Nucleus accumbens (tissue), 56 donors: ENCODE results near the gene RNF121.
"Not testable (repeated sequence)": the region's sequence is repeated elsewhere in the genome, so short reads cannot be mapped to it uniquely, and the experiment has no call there.

Experiments
- DNase-seq, 56 donors: peaks; one replicate each; lab custom pipeline; 2025; lab: John Stamatoyannopoulos, UW

Gene RNF121

GRCh38 chr11:71928737-71929443 lies at the start of gene RNF121:
Gene RNF121, plus strand, starts transcription at chr11:71929046. Its CDS starts 16 bp downstream, at chr11:71929062.
- peak; percentile 82 to 99 (median 95) for DNase-seq

- not testable (repeated sequence) for DNase-seq
Observed at GRCh38 chr11:71885806-71886205, 43.0 kb upstream of the RNF121 start.

GRCh38 chr11:71888335-71889010 lies 40.4 kb upstream of the RNF121 start:
- not testable (repeated sequence) for DNase-seq

DNA sequence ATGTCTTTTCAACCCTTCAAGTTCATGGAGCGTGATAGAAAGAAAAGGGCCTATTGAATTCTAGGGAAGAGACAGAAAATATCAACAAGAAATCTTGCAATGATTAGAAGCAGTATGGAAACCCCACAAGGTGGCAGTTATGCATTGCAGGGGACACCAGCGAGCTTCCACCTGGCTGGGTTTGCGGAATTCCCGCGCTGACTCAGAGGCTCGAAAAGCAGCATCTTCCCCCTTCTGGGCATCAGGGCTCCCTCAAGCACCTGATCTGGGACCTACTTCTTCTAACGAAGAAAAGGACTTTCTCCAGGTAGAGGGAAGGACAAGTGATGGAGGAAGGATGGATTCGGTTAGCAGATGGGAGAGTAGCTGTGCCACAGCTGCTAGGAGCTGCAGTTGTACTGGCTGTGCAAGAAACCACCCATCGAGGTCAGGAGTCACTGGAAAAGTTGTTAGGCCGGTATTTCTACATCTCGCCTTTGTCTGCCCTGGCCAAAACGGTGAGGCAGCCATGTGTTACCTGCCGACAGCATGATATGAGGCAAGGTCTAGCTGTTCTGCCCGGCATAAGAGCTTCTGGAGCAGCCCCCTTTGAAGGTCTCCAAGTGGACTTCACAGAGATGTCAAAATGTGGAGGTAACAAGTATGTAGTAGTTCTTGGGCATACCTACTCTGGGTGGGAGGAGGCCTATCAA lies 39.5 kb upstream of the RNF121 start:
- DNase-seq: not testable (repeated sequence)

DNA sequence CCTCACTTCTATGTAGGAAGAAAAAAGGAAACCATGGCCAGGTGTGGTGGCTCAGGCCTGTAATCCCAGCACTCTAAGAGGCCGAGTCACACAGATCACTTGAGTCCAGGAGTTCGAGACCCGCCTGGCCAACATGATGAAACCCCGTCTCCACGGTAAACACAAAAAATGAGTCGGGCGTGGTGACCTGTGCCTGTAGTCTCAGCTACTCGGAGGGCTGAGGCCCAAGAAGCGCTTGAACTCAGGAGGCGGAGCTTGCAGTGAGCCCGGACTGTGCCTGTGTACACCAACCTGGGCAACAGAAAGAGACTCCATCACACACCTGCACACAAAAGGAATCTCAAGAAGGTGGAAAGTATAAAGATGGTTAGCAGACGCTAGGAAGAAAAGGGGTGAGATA lies 32.9 kb upstream of the RNF121 start:
- DNase-seq: no peak

DNA sequence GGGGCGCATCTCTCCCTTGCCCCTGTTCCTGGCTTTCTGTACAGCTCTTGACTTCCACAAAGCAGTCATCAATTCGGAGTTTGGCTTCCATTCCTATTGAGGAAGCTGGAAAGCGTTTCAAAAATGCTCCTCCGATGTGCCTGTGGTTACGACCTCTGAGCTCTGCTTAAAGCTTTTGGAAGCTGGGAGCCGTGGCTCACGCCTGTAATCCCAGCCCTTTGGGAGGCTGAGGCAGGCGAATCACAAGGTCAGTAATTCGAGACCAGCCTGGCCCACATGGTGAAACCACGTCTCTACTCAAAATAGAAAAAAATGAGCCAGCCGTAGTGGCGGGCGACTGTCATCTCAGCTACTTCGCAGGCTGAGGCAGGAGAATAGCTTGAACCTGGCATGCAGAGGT lies 27.7 kb upstream of the RNF121 start:
- DNase-seq: not testable (repeated sequence)

DNA sequence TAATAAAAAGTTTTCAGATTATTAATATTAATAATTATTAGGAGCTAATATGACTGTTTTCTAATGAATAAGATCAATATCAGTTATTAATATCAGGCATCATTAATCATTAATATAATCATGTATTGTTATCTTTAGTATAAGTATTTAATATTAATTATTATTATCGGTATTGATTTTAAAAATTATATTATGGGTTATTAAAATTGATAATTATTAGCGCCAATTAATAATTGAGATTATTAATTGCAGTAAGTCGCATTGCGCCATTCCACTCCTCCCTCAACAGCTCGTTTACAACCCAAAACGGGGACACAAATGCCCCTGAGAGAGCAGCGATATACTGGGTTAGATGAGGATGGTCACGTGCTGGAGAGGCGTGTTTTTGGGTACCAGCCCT lies 20.6 kb upstream of the RNF121 start:
- DNase-seq: no peak

- not testable (repeated sequence) for DNase-seq
Observed at GRCh38 chr11:71910775-71911174, 18.1 kb upstream of the RNF121 start.

DNA sequence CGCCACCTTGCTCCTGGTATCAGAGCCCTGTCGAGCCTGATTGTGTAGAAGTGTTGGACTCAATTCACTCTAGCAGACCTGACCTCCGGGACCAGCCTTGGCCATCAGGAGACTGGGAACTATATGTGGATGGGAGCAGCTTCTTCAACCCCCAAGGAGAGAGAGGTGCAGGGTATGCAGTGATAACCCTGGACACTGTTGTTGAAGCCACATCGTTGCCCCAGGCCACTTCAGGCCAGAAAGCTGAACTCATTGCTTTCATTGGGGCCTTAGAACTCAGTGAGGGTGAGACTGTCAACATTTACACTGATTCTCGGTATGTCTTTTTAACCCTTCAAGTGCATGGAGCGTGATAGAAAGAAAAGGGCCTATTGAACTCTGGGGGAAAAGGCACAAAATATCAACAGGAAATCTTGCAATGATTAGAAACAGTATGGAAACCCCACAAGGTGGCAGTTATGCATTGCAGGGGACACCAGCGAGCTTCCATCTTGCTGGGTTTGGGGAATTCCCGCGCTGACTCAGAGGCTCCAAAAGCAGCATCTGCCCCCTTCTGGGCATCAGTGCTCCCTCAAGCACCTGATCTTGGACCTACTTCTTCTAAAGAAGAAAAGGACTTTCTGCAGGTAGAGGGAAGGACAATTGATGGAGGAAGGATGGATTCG lies 17.4 kb upstream of the RNF121 start:
- not testable (repeated sequence) for DNase-seq

DNA sequence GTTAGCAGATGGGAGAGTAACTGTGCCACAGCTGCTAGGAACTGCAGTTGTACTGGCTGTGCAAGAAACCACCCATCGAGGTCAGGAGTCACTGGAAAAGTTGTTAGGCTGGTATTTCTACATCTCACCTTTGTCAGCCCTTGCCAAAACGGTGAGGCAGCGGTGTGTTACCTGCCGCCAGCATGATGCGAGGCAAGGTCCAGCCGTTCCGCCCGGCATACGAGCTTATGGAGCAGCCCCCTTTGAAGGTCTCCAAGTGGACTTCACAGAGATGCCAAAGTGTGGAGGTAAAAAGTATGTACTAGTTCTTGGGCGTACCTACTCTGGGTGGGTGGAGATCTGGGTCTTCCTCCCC lies 16.9 kb upstream of the RNF121 start:
- DNase-seq: not testable (repeated sequence)

DNA sequence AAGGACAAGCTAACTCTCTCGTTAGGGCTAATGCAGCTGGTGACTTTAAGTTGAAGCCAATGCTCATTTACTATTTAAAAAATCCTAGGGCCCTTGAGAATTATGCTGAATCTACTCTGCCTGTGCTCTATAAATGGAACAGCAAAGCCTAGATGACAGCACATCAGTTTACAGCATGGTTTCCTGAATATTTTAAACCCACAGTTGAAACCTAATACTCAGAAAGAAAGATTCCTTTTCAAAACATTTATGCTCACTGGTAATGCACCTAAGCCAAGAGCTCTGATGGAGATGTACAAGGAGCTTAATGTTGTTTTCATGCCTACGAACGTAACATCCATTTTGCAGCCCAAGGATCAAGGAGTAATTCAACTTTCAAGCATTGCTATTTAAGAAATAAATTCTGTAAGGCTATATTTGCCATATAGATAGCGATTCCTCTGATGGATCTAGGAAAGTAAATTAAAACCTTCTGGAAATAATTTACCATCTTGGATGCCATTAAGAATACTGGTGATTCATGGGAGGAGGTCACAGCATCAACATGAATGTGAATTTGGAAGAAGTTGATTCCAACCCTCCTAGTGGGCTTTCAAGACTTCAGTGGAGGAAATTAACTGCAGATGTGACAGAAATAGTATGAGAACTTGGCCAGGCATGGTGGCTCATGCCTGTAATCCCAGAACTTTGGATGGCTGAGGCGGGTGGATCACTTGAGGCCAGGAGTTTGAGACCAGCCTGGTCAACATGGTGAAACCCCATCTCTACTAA lies 14.9 kb upstream of the RNF121 start:
- DNase-seq: no peak

GRCh38 chr11:71914617-71915189 lies 14.1 kb upstream of the RNF121 start:
- DNase-seq: no peak

DNA sequence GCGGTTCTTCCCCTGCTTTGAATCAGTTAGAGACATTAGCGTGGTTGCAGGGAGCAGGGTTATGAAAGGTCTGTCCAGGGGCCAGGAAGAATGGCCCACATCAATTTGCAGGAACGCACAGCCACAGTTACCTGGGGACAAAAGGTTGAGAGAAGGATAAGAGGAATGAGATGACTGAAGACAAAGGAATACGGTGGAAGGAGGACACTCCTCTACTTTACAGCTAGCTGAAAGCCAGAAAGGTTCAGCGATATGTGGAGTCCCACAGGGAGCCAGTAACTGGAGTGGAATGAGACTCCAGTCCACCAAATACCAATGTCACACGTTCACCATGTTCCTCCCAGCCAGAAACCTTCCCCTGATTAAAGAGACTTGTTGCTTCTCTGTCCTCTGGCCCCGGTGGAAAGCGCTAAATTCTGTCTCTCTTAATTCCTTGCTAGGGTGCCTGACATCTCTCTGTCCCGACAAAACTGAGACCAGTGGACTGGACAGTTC lies 11.2 kb upstream of the RNF121 start:
- no peak for DNase-seq

DNA sequence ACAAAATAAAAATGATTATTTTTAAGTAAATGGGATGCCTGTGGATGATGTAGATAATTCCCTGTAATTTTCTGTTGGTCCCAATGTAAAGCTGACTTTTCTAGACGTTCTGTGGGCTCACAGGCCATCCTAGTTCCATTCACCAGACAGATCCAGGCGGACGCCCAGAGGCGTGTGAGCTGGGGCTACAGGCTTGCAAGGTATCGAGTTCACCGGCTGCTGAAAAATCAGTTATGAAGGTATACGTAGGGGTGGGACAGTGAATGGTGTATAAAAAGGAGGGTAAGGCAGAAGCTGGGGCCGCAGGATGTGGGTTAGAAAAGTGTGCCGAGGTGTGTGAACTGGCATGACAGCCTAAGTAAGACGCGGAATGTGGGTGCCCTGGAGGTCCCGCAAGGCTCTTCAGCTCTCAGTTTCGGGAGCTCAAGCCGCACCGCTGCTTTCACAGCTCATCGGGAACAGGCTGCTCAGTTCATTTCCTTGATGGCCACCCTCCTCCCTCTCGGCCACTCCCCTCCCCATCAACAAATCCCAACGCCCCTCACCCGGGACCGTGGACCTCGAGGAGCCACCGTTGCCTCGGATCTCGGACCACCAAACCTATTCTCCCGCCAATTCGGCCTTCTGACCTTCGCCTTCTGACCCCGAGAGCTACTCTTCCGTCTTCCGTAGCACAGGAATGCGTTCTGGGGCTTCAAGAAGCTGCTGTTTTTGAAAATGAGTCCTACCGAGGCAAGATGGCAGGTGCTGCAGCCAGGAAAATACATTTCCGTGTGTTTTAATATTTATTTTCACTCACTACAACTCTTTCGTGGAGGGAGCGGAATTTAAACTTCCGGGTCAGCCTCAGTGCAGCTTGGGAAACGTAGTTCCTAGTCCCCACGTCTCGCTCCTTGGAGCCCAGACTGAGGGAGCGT lies 768 bp upstream of the RNF121 start, which contains the start of gene XNDC1N:
Gene XNDC1N, minus strand, starts transcription at position 775 of the 917 bp plus-strand sequence. CDS start 5,241 bp downstream, outside the sequence.
- peak in 52 of 56 donors; percentile 46 to 98 (median 85) for DNase-seq

DNA sequence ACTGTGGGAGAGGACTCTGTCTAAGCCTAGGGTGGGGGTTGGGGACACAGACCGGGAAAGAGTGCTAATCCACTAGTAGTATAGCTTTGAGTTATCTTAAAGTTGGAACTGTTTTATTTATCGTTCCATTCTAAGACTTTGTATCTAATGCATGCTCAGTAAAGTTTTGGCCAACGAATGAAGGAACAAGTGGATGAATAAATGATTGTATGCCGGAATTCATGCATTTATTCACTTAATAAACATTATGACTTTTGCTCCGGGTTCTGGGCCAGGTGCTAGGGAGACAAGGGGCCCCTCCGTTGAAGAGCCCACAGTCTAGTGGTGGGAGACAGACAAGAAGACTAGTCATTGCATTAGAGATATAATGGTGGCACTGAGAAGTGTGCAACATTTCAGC lies 645 bp downstream of the RNF121 start:
- no peak for DNase-seq

GRCh38 chr11:71930556-71931244 lies 1.9 kb downstream of the RNF121 start:
- DNase-seq: no peak

- DNase-seq: no peak
Observed at GRCh38 chr11:71931245-71931602, 2.4 kb downstream of the RNF121 start.
